SK-N-SH (cell line): ENCODE data around the gene FKBP5. TPM values are rescaled to one million over a fixed set of nuclear protein-coding genes. Genes with fewer than 3 reads are reported as not detected.

Experiments
- CTCF ChIA-PET: fragments of 300-600, 350-600 bp; formaldehyde crosslinking; extraction: SDS; loops from one replicate; lab custom pipeline; 2021; lab: Yijun Ruan, JAX
- POLR2A ChIA-PET: fragments of 350-600 bp; sonication (Branson Sonifier 250); formaldehyde crosslinking; extraction: SDS; loops from one replicate; lab custom pipeline; 2020; ENCODE audit warnings: antibody characterized with exemption, inconsistent platforms; lab: Yijun Ruan, JAX
- DNase-seq: peaks from one replicate; pipeline ENCODE4 v3.0.0; 2012
- H2AFZ ChIP-seq: fragments of 200-600 bp; sonication (generic); 2 replicates; pipeline ENCODE4 v1.8.1; 2016; ENCODE audit warnings: antibody characterized with exemption, mild to moderate bottlenecking, low read depth
- H3F3A ChIP-seq: fragments of 200-600 bp; sonication (generic); replicated peaks from 2 replicates; pipeline ENCODE3; 2016; ENCODE audit warnings: antibody characterized with exemption, mild to moderate bottlenecking; ENCODE audit not compliant: insufficient read depth
- H3K27ac ChIP-seq, 2 experiments: fragments of 200-500 bp in 1 of 2; fragments of 200-600 bp in 1 of 2; sonication (Bioruptor generic) in 1 of 2; sonication (generic), shearing (Covaris generic) in 1 of 2; 2 replicates each; pipeline versions ENCODE4 v1.5.1 to v1.6.1; 2014 to 2016; ENCODE audit warnings: low read depth in 2 of 2, inconsistent platforms in 1 of 2, low read length in 1 of 2, mild to moderate bottlenecking in 1 of 2, mixed read lengths in 1 of 2
- H3K27me3 ChIP-seq: fragments of 200-600 bp; sonication (generic), shearing (Covaris generic); 2 replicates; pipeline ENCODE4 v1.6.1; 2016; ENCODE audit warnings: mixed run types; ENCODE audit not compliant: insufficient read depth
- H3K36me3 ChIP-seq, 2 experiments: fragments of 200-500 bp in 1 of 2; fragments of 200-600 bp in 1 of 2; sonication (Bioruptor generic) in 1 of 2; sonication (generic) in 1 of 2; replicated peaks in 1 of 2; 2 replicates each; pipeline versions ENCODE3 to v1.5.1; 2014 to 2016; ENCODE audit warnings: low read length in 1 of 2, mild to moderate bottlenecking in 1 of 2; ENCODE audit not compliant: insufficient read depth in 2 of 2, control insufficient read depth in 1 of 2
- H3K4me1 ChIP-seq, 2 experiments: fragments of 200-500 bp in 1 of 2; fragments of 200-600 bp in 1 of 2; sonication (Bioruptor generic) in 1 of 2; sonication (generic), shearing (Covaris generic) in 1 of 2; 2 replicates each; pipeline versions ENCODE4 v1.5.1 to v1.6.1; 2014 to 2016; ENCODE audit warnings: low read depth in 1 of 2, low read length in 1 of 2, mixed run types in 1 of 2; ENCODE audit not compliant: insufficient read depth in 2 of 2, control insufficient read depth in 1 of 2
- H3K4me2 ChIP-seq: fragments of 200-600 bp; sonication (generic), shearing (Covaris generic); 2 replicates; pipeline ENCODE4 v1.6.1; 2017; ENCODE audit warnings: mixed run types
- H3K4me3 ChIP-seq, 2 experiments: fragments of 200-500 bp in 1 of 2; fragments of 200-600 bp in 1 of 2; sonication (Bioruptor generic) in 1 of 2; sonication (generic), shearing (Covaris generic) in 1 of 2; 2 replicates each; pipeline versions ENCODE4 v1.5.1 to v1.8.1; 2014 to 2016; ENCODE audit warnings: low read depth in 2 of 2, inconsistent platforms in 1 of 2, low read length in 1 of 2, mild to moderate bottlenecking in 1 of 2, mixed read lengths in 1 of 2, moderate library complexity in 1 of 2
- H3K79me2 ChIP-seq: fragments of 200-600 bp; sonication (generic); 2 replicates; pipeline ENCODE4 v1.8.1; 2017; ENCODE audit warnings: mild to moderate bottlenecking; ENCODE audit not compliant: insufficient read depth
- H3K9ac ChIP-seq: fragments of 200-600 bp; sonication (generic); 2 replicates; pipeline ENCODE4 v1.6.1; 2017; ENCODE audit warnings: mixed run types
- H3K9me2 ChIP-seq: fragments of 200-600 bp; sonication (generic); 2 replicates; pipeline ENCODE4 v1.6.1; 2017; ENCODE audit warnings: mixed run types
- H3K9me3 ChIP-seq: fragments of 200-600 bp; sonication (generic); 2 replicates; pipeline ENCODE4 v1.6.1; 2017; ENCODE audit warnings: mixed run types, mild to moderate bottlenecking, moderate library complexity
- H4K20me1 ChIP-seq: fragments of 200-600 bp; sonication (generic); 2 replicates; pipeline ENCODE4 v1.6.1; 2017; ENCODE audit warnings: mild to moderate bottlenecking, mixed run types; ENCODE audit not compliant: insufficient read depth
- CHD2 ChIP-seq: fragments of 150-350 bp; IDR thresholded peaks from 2 replicates; pipeline ENCODE4 v1.6.1; 2018; ENCODE audit warnings: low read length; ENCODE audit not compliant: partially characterized antibody
- ELF1 ChIP-seq: IDR thresholded peaks from 2 replicates; pipeline ENCODE4 v1.4.0; 2012
- EP300 ChIP-seq, 2 experiments: IDR thresholded peaks; 2 replicates each; pipeline versions ENCODE4 v1.4.0 to v1.6.1; 2012; ENCODE audit warnings: borderline replicate concordance in 1 of 2, low read depth in 1 of 2, low read length in 1 of 2
- EZH2phosphoT487 ChIP-seq: fragments of 200-600 bp; sonication (generic); IDR thresholded peaks from 2 replicates; pipeline ENCODE4 v1.6.1; 2017; ENCODE audit warnings: low read depth, mixed run types, mild to moderate bottlenecking, antibody characterized with exemption, moderate library complexity, borderline replicate concordance
- GABPA ChIP-seq: IDR thresholded peaks from 2 replicates; pipeline ENCODE4 v1.4.0; 2012; ENCODE audit warnings: low read depth, mild to moderate bottlenecking
- GATA2 ChIP-seq: sonication (generic); formaldehyde crosslinking; IDR thresholded peaks from 2 replicates; pipeline ENCODE4 v1.5.0; 2020; ENCODE audit warnings: mild to moderate bottlenecking, missing genetic modification reagents
- MXI1 ChIP-seq: IDR thresholded peaks from 2 replicates; pipeline ENCODE4 v1.6.1; 2012; ENCODE audit warnings: mild to moderate bottlenecking, low read depth, low read length, improper control_type of control experiment
- NFIC ChIP-seq: IDR thresholded peaks from 2 replicates; pipeline ENCODE4 v1.4.0; 2012; ENCODE audit warnings: borderline replicate concordance
- RAD21 ChIP-seq: IDR thresholded peaks from 2 replicates; pipeline ENCODE4 v1.6.1; 2012; ENCODE audit warnings: mild to moderate bottlenecking, low read length
- RFX5 ChIP-seq: IDR thresholded peaks from 2 replicates; pipeline ENCODE4 v1.6.1; 2012; ENCODE audit warnings: mild to moderate bottlenecking, improper control_type of control experiment, low read length
- RXRA ChIP-seq: IDR thresholded peaks from 2 replicates; pipeline ENCODE4 v1.4.0; 2012; ENCODE audit warnings: low read depth, mild to moderate bottlenecking, borderline replicate concordance
- SMC3 ChIP-seq: IDR thresholded peaks from 2 replicates; pipeline ENCODE4 v1.6.1; 2012; ENCODE audit warnings: low read depth, low read length, improper control_type of control experiment
- TAF1 ChIP-seq: IDR thresholded peaks from 2 replicates; pipeline ENCODE4 v1.6.1; 2012; ENCODE audit warnings: low read depth, mild to moderate bottlenecking, low read length, moderate library complexity, borderline replicate concordance
- TCF12 ChIP-seq: IDR thresholded peaks from 2 replicates; pipeline ENCODE4 v1.4.0; 2012
- TEAD4 ChIP-seq: IDR thresholded peaks from 2 replicates; pipeline ENCODE4 v1.4.0; 2012; ENCODE audit warnings: mild to moderate bottlenecking, borderline replicate concordance; ENCODE audit not compliant: insufficient read depth
- WGBS: methylation state at CpG from one replicate; pipeline ENCODE4 v1.1.6; 2017; ENCODE audit warnings: low lambda C conversion rate; 5-methylcytosine and 5-hydroxymethylcytosine counted together
- polyA plus RNA-seq, 3 experiments: library from polyadenylated mRNA; depleted of rRNA; stranded (reverse); fragments of >200 nt; gene quantifications; 2 replicates each; pipeline ENCODE4 v1.2.3, GENCODE V29; 2012
- TF ChIP-seq, protein P1 (sequence below): IDR thresholded peaks from 2 replicates; pipeline ENCODE4; 2012
- TF ChIP-seq, protein P2 (sequence below): IDR thresholded peaks from 2 replicates; pipeline ENCODE4 v1.4.0; 2012; ENCODE audit warnings: low read depth, borderline replicate concordance
- TF ChIP-seq, protein P3 (sequence below): fragments of 150-350 bp; IDR thresholded peaks from 2 replicates; pipeline ENCODE4 v1.6.1; 2017; ENCODE audit warnings: antibody characterized with exemption, low read length, low read depth, borderline replicate concordance
- TF ChIP-seq, protein P4 (sequence below): IDR thresholded peaks from 2 replicates; pipeline ENCODE4 v1.4.0; 2012; ENCODE audit warnings: low read depth
- TF ChIP-seq, protein P5 (sequence below): IDR thresholded peaks from 2 replicates; pipeline ENCODE4 v1.4.0; 2012; ENCODE audit warnings: low read depth, borderline replicate concordance

The FKBP5 gene
- polyA plus RNA-seq, 1 of the 3 experiments (the other 2 are of a cell fraction): 5.1 TPM

DNA sequence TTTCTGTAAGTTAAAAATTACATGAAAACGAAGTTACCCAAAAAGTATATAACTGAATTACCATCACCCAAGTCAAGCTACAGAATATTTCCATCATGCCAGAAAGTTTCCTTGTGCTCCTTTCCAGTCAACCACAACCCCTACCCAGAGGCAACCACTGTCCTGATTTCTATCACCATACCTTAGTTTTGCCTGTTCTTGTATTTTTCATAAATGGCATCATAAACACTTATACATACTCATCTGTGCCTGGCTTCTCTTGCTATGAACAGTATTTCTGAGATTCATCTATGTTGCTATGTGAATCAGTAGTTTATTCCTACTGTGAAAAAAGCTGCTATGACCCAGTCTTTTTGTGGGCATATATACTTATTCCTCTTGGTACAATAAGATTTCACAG, 7.4 kb downstream of the FKBP5 start:
- no peak overlapping the region for H3K4me2 ChIP-seq
- 79% methylated on average over 1 of the region's 1 CpG for WGBS
- H2AFZ ChIP-seq: no peak overlapping the region
- DNase-seq: no peak
- H3K9ac ChIP-seq: no peak overlapping the region
- ChIA-PET POLR2A (no interaction called here), CTCF (interaction anchor here (1.0 to 2.3 kb wide), 5 partner anchors 9 to 158 kb away, joined by 3 to 10 read pairs (median 4); no protein-coding TSS in a partner anchor)
- H3K4me1 ChIP-seq: peaks cover 3 to 22% of the 10 kb centered on the region in 2 experiments; a peak in 3 of 4 replicates
- TF ChIP-seq, protein P1, sequence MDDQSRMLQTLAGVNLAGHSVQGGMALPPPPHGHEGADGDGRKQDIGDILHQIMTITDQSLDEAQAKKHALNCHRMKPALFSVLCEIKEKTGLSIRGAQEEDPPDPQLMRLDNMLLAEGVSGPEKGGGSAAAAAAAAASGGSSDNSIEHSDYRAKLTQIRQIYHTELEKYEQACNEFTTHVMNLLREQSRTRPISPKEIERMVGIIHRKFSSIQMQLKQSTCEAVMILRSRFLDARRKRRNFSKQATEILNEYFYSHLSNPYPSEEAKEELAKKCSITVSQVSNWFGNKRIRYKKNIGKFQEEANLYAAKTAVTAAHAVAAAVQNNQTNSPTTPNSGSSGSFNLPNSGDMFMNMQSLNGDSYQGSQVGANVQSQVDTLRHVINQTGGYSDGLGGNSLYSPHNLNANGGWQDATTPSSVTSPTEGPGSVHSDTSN: no peak
- TF ChIP-seq, protein P2, sequence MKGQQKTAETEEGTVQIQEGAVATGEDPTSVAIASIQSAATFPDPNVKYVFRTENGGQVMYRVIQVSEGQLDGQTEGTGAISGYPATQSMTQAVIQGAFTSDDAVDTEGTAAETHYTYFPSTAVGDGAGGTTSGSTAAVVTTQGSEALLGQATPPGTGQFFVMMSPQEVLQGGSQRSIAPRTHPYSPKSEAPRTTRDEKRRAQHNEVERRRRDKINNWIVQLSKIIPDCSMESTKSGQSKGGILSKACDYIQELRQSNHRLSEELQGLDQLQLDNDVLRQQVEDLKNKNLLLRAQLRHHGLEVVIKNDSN: no peak
- TF ChIP-seq, protein P3, sequence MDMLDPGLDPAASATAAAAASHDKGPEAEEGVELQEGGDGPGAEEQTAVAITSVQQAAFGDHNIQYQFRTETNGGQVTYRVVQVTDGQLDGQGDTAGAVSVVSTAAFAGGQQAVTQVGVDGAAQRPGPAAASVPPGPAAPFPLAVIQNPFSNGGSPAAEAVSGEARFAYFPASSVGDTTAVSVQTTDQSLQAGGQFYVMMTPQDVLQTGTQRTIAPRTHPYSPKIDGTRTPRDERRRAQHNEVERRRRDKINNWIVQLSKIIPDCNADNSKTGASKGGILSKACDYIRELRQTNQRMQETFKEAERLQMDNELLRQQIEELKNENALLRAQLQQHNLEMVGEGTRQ: no peak
- TF ChIP-seq GABPA (no peak), ELF1 (no peak), RFX5 (no peak), TEAD4 (no peak), TCF12 (no peak), RAD21 (no peak), RXRA (no peak), EP300 (IDR thresholded peaks at IDR 0.05; ENCODE audit: borderline replicate concordance in 1 of 2, low read depth in 1 of 2, low read length in 1 of 2) (no peak), GATA2 (CRISPR knock-in tag) (no peak), MXI1 (no peak), EZH2phosphoT487 (no peak), NFIC (no peak)
- H3K9me2 ChIP-seq: no peaks in the 10 kb centered on the region
- H3K27me3 ChIP-seq: no peaks in the 10 kb centered on the region
- no peaks in the 10 kb centered on the region for H3K9me3 ChIP-seq
- H3F3A ChIP-seq: peaks cover 7% of the 10 kb centered on the region
- H3K36me3 ChIP-seq: no peaks in the 10 kb centered on the region
- no peak overlapping the region for H3K27ac ChIP-seq
- H3K79me2 ChIP-seq: peaks cover 17% of the 10 kb centered on the region; the same call in 1 of the 2 replicates
- H4K20me1 ChIP-seq: no peaks in the 10 kb centered on the region
- H3K4me3 ChIP-seq: no peak overlapping the region

DNA sequence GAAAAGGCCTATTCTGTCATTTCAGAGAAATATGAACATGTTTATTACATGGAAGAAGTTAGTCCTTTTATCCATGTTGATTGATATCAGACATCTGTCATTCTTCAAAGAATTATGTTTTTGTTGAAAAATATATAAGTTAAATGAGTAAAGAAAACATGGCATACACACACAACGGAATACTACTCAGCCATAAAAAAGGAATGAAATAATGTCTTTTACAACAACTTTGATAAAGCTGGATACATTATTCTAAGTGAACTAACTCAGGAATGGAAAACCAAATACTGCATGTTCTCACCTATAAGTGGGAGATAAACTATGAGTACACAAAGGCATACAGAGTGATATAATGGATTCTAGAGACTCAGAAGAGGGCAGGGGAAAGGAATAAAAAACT, 9.3 kb downstream of the FKBP5 start:
- Histone ChIP-seq H2AFZ (no peak overlapping the region), H3K27ac (no peak overlapping the region), H3K9ac (no peak overlapping the region), H3K4me1 (peaks cover 4 to 26% of the 10 kb centered on the region in 2 experiments; a peak in 3 of 4 replicates), H3K79me2 (peaks cover 7% of the 10 kb centered on the region; the same call in 1 of the 2 replicates), H3K36me3 (no peaks in the 10 kb centered on the region), H3K9me2 (no peaks in the 10 kb centered on the region), H3F3A (peaks cover 5% of the 10 kb centered on the region), H3K27me3 (no peaks in the 10 kb centered on the region), H3K4me2 (no peak overlapping the region), H4K20me1 (no peaks in the 10 kb centered on the region), H3K4me3 (no peak overlapping the region), H3K9me3 (no peaks in the 10 kb centered on the region)
- WGBS: 97% methylated on average over 1 of the region's 1 CpG
- no peak for DNase-seq
- CTCF ChIA-PET: interaction anchor here (0.7 to 2.3 kb wide), 2 partner anchors 157 to 337 kb away, joined by 3 to 10 read pairs; partner anchors contain the start of gene PPARD
- TF ChIP-seq, protein P3: no peak
- TF ChIP-seq, protein P4, sequence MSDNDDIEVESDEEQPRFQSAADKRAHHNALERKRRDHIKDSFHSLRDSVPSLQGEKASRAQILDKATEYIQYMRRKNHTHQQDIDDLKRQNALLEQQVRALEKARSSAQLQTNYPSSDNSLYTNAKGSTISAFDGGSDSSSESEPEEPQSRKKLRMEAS: no peak
- TF ChIP-seq GATA2 (CRISPR knock-in tag): no peak
- no peak for TF ChIP-seq TAF1
- TF ChIP-seq SMC3: no peak
- TF ChIP-seq TEAD4: no peak
- TF ChIP-seq, protein P5, sequence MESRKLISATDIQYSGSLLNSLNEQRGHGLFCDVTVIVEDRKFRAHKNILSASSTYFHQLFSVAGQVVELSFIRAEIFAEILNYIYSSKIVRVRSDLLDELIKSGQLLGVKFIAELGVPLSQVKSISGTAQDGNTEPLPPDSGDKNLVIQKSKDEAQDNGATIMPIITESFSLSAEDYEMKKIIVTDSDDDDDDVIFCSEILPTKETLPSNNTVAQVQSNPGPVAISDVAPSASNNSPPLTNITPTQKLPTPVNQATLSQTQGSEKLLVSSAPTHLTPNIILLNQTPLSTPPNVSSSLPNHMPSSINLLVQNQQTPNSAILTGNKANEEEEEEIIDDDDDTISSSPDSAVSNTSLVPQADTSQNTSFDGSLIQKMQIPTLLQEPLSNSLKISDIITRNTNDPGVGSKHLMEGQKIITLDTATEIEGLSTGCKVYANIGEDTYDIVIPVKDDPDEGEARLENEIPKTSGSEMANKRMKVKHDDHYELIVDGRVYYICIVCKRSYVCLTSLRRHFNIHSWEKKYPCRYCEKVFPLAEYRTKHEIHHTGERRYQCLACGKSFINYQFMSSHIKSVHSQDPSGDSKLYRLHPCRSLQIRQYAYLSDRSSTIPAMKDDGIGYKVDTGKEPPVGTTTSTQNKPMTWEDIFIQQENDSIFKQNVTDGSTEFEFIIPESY: no peak
- no peak for TF ChIP-seq CHD2
- no peak for TF ChIP-seq ELF1
- POLR2A ChIA-PET: no interaction called here
